ENCODE results near the gene USP22.
A peak's percentile ranks its signal among the peaks of the same experiment; 100 is the strongest.
"Not testable (repeated sequence)": the region's sequence is repeated elsewhere in the genome, so short reads cannot be mapped to it uniquely, and the experiment has no call there.

Gene USP22

GRCh38 chr17:21076242-21076641 lies 33.4 kb upstream of the USP22 start:
- Histone ChIP-seq H3K27ac (ENCODE audit: low read length) (no peak overlapping the region), H3K27me3 (ENCODE audit: insufficient read depth, low read length) (no peaks in the 10 kb centered on the region), H3K9me3 (ENCODE audit: insufficient read depth, low read depth, low read length) (no peaks in the 10 kb centered on the region), H3K36me3 (ENCODE audit: insufficient read depth, low read depth, low read length) (no peaks in the 10 kb centered on the region), H3K4me1 (ENCODE audit: insufficient read depth, low read length) (peaks cover 4% of the 10 kb centered on the region; the same call in 1 of the 2 replicates), H3K4me3 (ENCODE audit: low read length) (no peak overlapping the region), H3K9ac (ENCODE audit: low read depth, low read length) (no peak overlapping the region)

- H3K4me3 ChIP-seq (ENCODE audit: low read length) = no peak overlapping the region
- no peak overlapping the region for H3K27ac ChIP-seq (ENCODE audit: low read length)
- H3K9ac ChIP-seq (ENCODE audit: low read depth, low read length) = no peak overlapping the region
- H3K9me3 ChIP-seq (ENCODE audit: insufficient read depth, low read depth, low read length) = no peaks in the 10 kb centered on the region
- H3K36me3 ChIP-seq (ENCODE audit: insufficient read depth, low read depth, low read length) = no peaks in the 10 kb centered on the region
- no peaks in the 10 kb centered on the region for H3K27me3 ChIP-seq (ENCODE audit: insufficient read depth, low read length)
- peaks cover 4% of the 10 kb centered on the region; the same call in 1 of the 2 replicates for H3K4me1 ChIP-seq (ENCODE audit: insufficient read depth, low read length)
Observed at GRCh38 chr17:21075739-21076085, 32.9 kb upstream of the USP22 start.

- no peak overlapping the region for H3K27ac ChIP-seq (ENCODE audit: low read length)
- H3K9ac ChIP-seq (ENCODE audit: low read depth, low read length) = no peak overlapping the region
- H3K27me3 ChIP-seq (ENCODE audit: insufficient read depth, low read length) = no peaks in the 10 kb centered on the region
- no peak overlapping the region for H3K4me3 ChIP-seq (ENCODE audit: low read length)
- H3K36me3 ChIP-seq (ENCODE audit: insufficient read depth, low read depth, low read length) = no peaks in the 10 kb centered on the region
- H3K4me1 ChIP-seq (ENCODE audit: insufficient read depth, low read length) = peaks cover 2% of the 10 kb centered on the region; the same call in 1 of the 2 replicates
- H3K9me3 ChIP-seq (ENCODE audit: insufficient read depth, low read depth, low read length) = no peaks in the 10 kb centered on the region
Observed at GRCh38 chr17:21072745-21073197, 30.0 kb upstream of the USP22 start.

GRCh38 chr17:21066394-21066793 lies 23.6 kb upstream of the USP22 start:
- no peaks in the 10 kb centered on the region for H3K36me3 ChIP-seq (ENCODE audit: insufficient read depth, low read depth, low read length)
- no peak overlapping the region for H3K27ac ChIP-seq (ENCODE audit: low read length)
- H3K27me3 ChIP-seq (ENCODE audit: insufficient read depth, low read length) = no peaks in the 10 kb centered on the region
- no peak overlapping the region for H3K4me3 ChIP-seq (ENCODE audit: low read length)
- H3K9ac ChIP-seq (ENCODE audit: low read depth, low read length) = no peak overlapping the region
- H3K4me1 ChIP-seq (ENCODE audit: insufficient read depth, low read length) = no peaks in the 10 kb centered on the region
- H3K9me3 ChIP-seq (ENCODE audit: insufficient read depth, low read depth, low read length) = no peaks in the 10 kb centered on the region

GRCh38 chr17:21061971-21062526 lies 19.2 kb upstream of the USP22 start:
- Histone ChIP-seq H3K4me3 (ENCODE audit: low read length) (no peak overlapping the region), H3K9me3 (ENCODE audit: insufficient read depth, low read depth, low read length) (no peaks in the 10 kb centered on the region), H3K27me3 (ENCODE audit: insufficient read depth, low read length) (no peaks in the 10 kb centered on the region), H3K9ac (ENCODE audit: low read depth, low read length) (no peak overlapping the region), H3K27ac (ENCODE audit: low read length) (no peak overlapping the region), H3K36me3 (ENCODE audit: insufficient read depth, low read depth, low read length) (no peaks in the 10 kb centered on the region), H3K4me1 (ENCODE audit: insufficient read depth, low read length) (peaks cover 5% of the 10 kb centered on the region; the same call in 1 of the 2 replicates)

- no peaks in the 10 kb centered on the region for H3K27me3 ChIP-seq (ENCODE audit: insufficient read depth, low read length)
- no peaks in the 10 kb centered on the region for H3K36me3 ChIP-seq (ENCODE audit: insufficient read depth, low read depth, low read length)
- no peak overlapping the region for H3K27ac ChIP-seq (ENCODE audit: low read length)
- peaks cover 5% of the 10 kb centered on the region; the same call in 1 of the 2 replicates for H3K4me1 ChIP-seq (ENCODE audit: insufficient read depth, low read length)
- H3K9ac ChIP-seq (ENCODE audit: low read depth, low read length) = no peak overlapping the region; the same call in 1 of the 2 replicates
- H3K9me3 ChIP-seq (ENCODE audit: insufficient read depth, low read depth, low read length) = no peaks in the 10 kb centered on the region
- H3K4me3 ChIP-seq (ENCODE audit: low read length) = no peak overlapping the region
Observed at GRCh38 chr17:21061158-21061835, 18.5 kb upstream of the USP22 start.

GRCh38 chr17:21059761-21060160 lies 16.9 kb upstream of the USP22 start:
- Histone ChIP-seq H3K27me3 (ENCODE audit: insufficient read depth, low read length) (no peaks in the 10 kb centered on the region), H3K4me3 (ENCODE audit: low read length) (no peak overlapping the region), H3K9ac (ENCODE audit: low read depth, low read length) (no peak overlapping the region), H3K4me1 (ENCODE audit: insufficient read depth, low read length) (peaks cover 5% of the 10 kb centered on the region; the same call in 1 of the 2 replicates), H3K9me3 (ENCODE audit: insufficient read depth, low read depth, low read length) (no peaks in the 10 kb centered on the region), H3K36me3 (ENCODE audit: insufficient read depth, low read depth, low read length) (no peaks in the 10 kb centered on the region), H3K27ac (ENCODE audit: low read length) (no peak overlapping the region)

- peak overlapping the region; percentile 36 for H3K27ac ChIP-seq (ENCODE audit: low read length)
- H3K36me3 ChIP-seq (ENCODE audit: insufficient read depth, low read depth, low read length) = no peaks in the 10 kb centered on the region
- no peak overlapping the region for H3K4me3 ChIP-seq (ENCODE audit: low read length)
- H3K27me3 ChIP-seq (ENCODE audit: insufficient read depth, low read length) = no peaks in the 10 kb centered on the region
- peak overlapping the region; percentile 56 for H3K9ac ChIP-seq (ENCODE audit: low read depth, low read length)
- H3K4me1 ChIP-seq (ENCODE audit: insufficient read depth, low read length) = peaks cover 5% of the 10 kb centered on the region; the same call in 1 of the 2 replicates
- H3K9me3 ChIP-seq (ENCODE audit: insufficient read depth, low read depth, low read length) = no peaks in the 10 kb centered on the region
Observed at GRCh38 chr17:21058098-21058893, 15.5 kb upstream of the USP22 start.

GRCh38 chr17:21053056-21053455 lies 10.2 kb upstream of the USP22 start:
- not testable (repeated sequence) for H3K9ac ChIP-seq (ENCODE audit: low read depth, low read length); H3K27me3 ChIP-seq (ENCODE audit: insufficient read depth, low read length); H3K4me3 ChIP-seq (ENCODE audit: low read length); H3K9me3 ChIP-seq (ENCODE audit: insufficient read depth, low read depth, low read length); H3K27ac ChIP-seq (ENCODE audit: low read length); H3K36me3 ChIP-seq (ENCODE audit: insufficient read depth, low read depth, low read length)
- H3K4me1 ChIP-seq (ENCODE audit: insufficient read depth, low read length) = peaks cover 10% of the 10 kb centered on the region

GRCh38 chr17:21049457-21049856 lies 6.6 kb upstream of the USP22 start:
- Histone ChIP-seq H3K9ac (ENCODE audit: low read depth, low read length) (no peak overlapping the region), H3K4me3 (ENCODE audit: low read length) (no peak overlapping the region), H3K27me3 (ENCODE audit: insufficient read depth, low read length) (no peaks in the 10 kb centered on the region), H3K27ac (ENCODE audit: low read length) (no peak overlapping the region), H3K4me1 (ENCODE audit: insufficient read depth, low read length) (peaks cover 10% of the 10 kb centered on the region), H3K9me3 (ENCODE audit: insufficient read depth, low read depth, low read length) (no peaks in the 10 kb centered on the region), H3K36me3 (ENCODE audit: insufficient read depth, low read depth, low read length) (no peaks in the 10 kb centered on the region)

GRCh38 chr17:21046216-21046615 lies 3.4 kb upstream of the USP22 start:
- Histone ChIP-seq H3K4me1 (ENCODE audit: insufficient read depth, low read length) (no peaks in the 10 kb centered on the region; the same call in 1 of the 2 replicates), H3K27me3 (ENCODE audit: insufficient read depth, low read length) (no peaks in the 10 kb centered on the region), H3K9me3 (ENCODE audit: insufficient read depth, low read depth, low read length) (no peaks in the 10 kb centered on the region), H3K27ac (ENCODE audit: low read length) (no peak overlapping the region), H3K4me3 (ENCODE audit: low read length) (no peak overlapping the region), H3K36me3 (ENCODE audit: insufficient read depth, low read depth, low read length) (no peaks in the 10 kb centered on the region), H3K9ac (ENCODE audit: low read depth, low read length) (no peak overlapping the region)
